HepG2 (cell line): ENCODE data around the gene BCO1. TPM values are rescaled to one million over a fixed set of nuclear protein-coding genes. Genes with fewer than 3 reads are reported as not detected.

ENCODE experiments used
- ATAC-seq: fragments of 200-7000 bp; cut with Tn5 transposase; 3 replicates; pipeline ENCODE4 v1.9.1; 2020; ENCODE audit warnings: mild to moderate bottlenecking, moderate library complexity
- BruUV-seq: library from RNA; stranded (reverse); fragments of 400-500 nt; replicated peaks from 2 replicates; lab custom pipeline; 2021; lab: Mats Ljungman, UMichigan
- CTCF ChIA-PET: fragments of 300-600 bp; formaldehyde crosslinking; extraction: SDS; loops from one replicate; lab custom pipeline; 2021; ENCODE audit warnings: low total read pairs, inconsistent platforms, low intra/inter-chr PET ratio; lab: Yijun Ruan, JAX
- POLR2A ChIA-PET: fragments of 350-600 bp; sonication (Branson Sonifier 250); formaldehyde crosslinking; loops from one replicate; lab custom pipeline; 2020; ENCODE audit warnings: antibody characterized with exemption, inconsistent platforms; lab: Yijun Ruan, JAX
- DNase-seq: peaks from one replicate; pipeline ENCODE4 v3.0.0-alpha.2; 2015; ENCODE audit warnings: low spot score
- FAIRE-seq: peaks from 3 replicates; lab custom pipeline; 2011; peaks lifted over from hg19 to GRCh38; lab: Jason Lieb, UNC
- H2AFZ ChIP-seq: one replicate; pipeline ENCODE4 v1.6.1; 2011; ENCODE audit warnings: low read length, inconsistent platforms
- H3K27ac ChIP-seq: fragments of 300-600 bp; 3 replicates; pipeline ENCODE4 v1.8.0; 2011; ENCODE audit warnings: mixed run types, mild to moderate bottlenecking, mixed read lengths, low read length, inconsistent platforms; ENCODE audit not compliant: insufficient read depth; ENCODE audit errors: extremely low read length
- H3K27me3 ChIP-seq, 2 experiments: fragments of 200-600 bp in 1 of 2; 2 replicates in 1 of 2; 3 replicates in 1 of 2; pipeline versions ENCODE4 v1.6.0 to v1.8.0; 2011; ENCODE audit warnings: low read length in 2 of 2, mild to moderate bottlenecking in 2 of 2, moderate library complexity in 2 of 2, inconsistent platforms in 1 of 2; ENCODE audit not compliant: insufficient read depth in 2 of 2, control insufficient read depth in 1 of 2
- H3K36me3 ChIP-seq, 2 experiments: fragments of 200-600 bp in 1 of 2; replicated peaks in 1 of 2; 2 replicates in 1 of 2; 3 replicates in 1 of 2; pipeline versions ENCODE4 v1.5.1 to v1.8.0; 2011; ENCODE audit warnings: low read length in 2 of 2, inconsistent platforms in 1 of 2; ENCODE audit not compliant: insufficient read depth in 2 of 2, control insufficient read depth in 1 of 2
- H3K4me1 ChIP-seq: 2 replicates; pipeline ENCODE4 v1.5.1; 2012; ENCODE audit warnings: low read length, inconsistent platforms; ENCODE audit not compliant: insufficient read depth
- H3K4me2 ChIP-seq: 2 replicates; pipeline ENCODE4 v1.6.0; 2011; ENCODE audit warnings: low read depth, low read length, inconsistent platforms
- H3K4me3 ChIP-seq, 3 experiments: fragments of 200-600 bp in 1 of 3; sonication (generic), shearing (Covaris generic) in 1 of 3; replicated peaks in 1 of 3; 2 replicates each; pipeline ENCODE4 v1.5.1; 2011 to 2016; ENCODE audit warnings: low read length in 3 of 3, inconsistent platforms in 2 of 3, low read depth in 2 of 3, mild to moderate bottlenecking in 2 of 3, control low read depth in 1 of 3, mixed read lengths in 1 of 3; ENCODE audit not compliant: insufficient read depth in 1 of 3
- H3K79me2 ChIP-seq: one replicate; pipeline ENCODE4 v1.6.1; 2011; ENCODE audit warnings: low read length, inconsistent platforms; ENCODE audit not compliant: insufficient read depth
- H3K9ac ChIP-seq: 2 replicates; pipeline ENCODE4 v1.6.0; 2011; ENCODE audit warnings: mild to moderate bottlenecking, low read depth, low read length, inconsistent platforms; ENCODE audit not compliant: insufficient read depth
- H3K9me3 ChIP-seq: 2 replicates; pipeline ENCODE4 v1.5.1; 2012; ENCODE audit warnings: mild to moderate bottlenecking, low read length
- H4K20me1 ChIP-seq: 2 replicates; pipeline ENCODE4 v1.6.0; 2011; ENCODE audit warnings: inconsistent platforms, mild to moderate bottlenecking, low read length, moderate library complexity; ENCODE audit not compliant: insufficient read depth
- HMG20B ChIP-seq: conservative IDR thresholded peaks from 2 replicates; pipeline ENCODE4 v1.6.1; 2016; ENCODE audit warnings: missing genetic modification reagents, missing compliant biosample characterization
- MAFF ChIP-seq: IDR thresholded peaks from 2 replicates; pipeline ENCODE4 v1.6.1; 2011; ENCODE audit warnings: low read depth, low read length, improper control_type of control experiment
- MAFK ChIP-seq, 2 experiments: IDR thresholded peaks in 1 of 2; conservative IDR thresholded peaks in 1 of 2; 2 replicates each; pipeline ENCODE4 v1.6.1; 2011; ENCODE audit warnings: improper control_type of control experiment in 2 of 2, low read length in 2 of 2
- NFE2L2 ChIP-seq: fragments of 150-350 bp; IDR thresholded peaks from 2 replicates; pipeline ENCODE4 v1.6.1; 2014; ENCODE audit warnings: low read length
- ZNF629 ChIP-seq: sonication (generic); formaldehyde crosslinking; conservative IDR thresholded peaks from 2 replicates; pipeline ENCODE4 v1.5.0; 2020; ENCODE audit warnings: missing genetic modification reagents
- ZZZ3 ChIP-seq: sonication (generic); formaldehyde crosslinking; IDR thresholded peaks from 2 replicates; pipeline ENCODE4 v1.4.0; 2020; ENCODE audit warnings: missing genetic modification reagents, mild to moderate bottlenecking, borderline replicate concordance
- WGBS: methylation state at CpG from one replicate; pipeline ENCODE4 v1.1.6; 2017; ENCODE audit warnings: low lambda C conversion rate; 5-methylcytosine and 5-hydroxymethylcytosine counted together
- in situ Hi-C: cut with HindIII; loops from 2 replicates; pipeline ENCODE4 v1.10.0; 2017; ENCODE audit warnings: low pct_unique_long_range_greater_than_20kb; ENCODE audit not compliant: extremely low pct_ligation_motif_present
- intact Hi-C: fragments of 100-400 bp; cut with micrococcal nuclease; formaldehyde crosslinking; loops from one replicate; pipeline ENCODE4 v1.10.0; 2022; ENCODE audit not compliant: unreplicated experiment
- polyA plus RNA-seq, 8 experiments: library from polyadenylated mRNA; depleted of rRNA in 3 of 8; stranded (reverse) in 7 of 8; unstranded in 1 of 8; fragments of >200 nt; fragmentation: Illumina TruSeq in 4 of 8; extraction: Trizol in 4 of 8; gene quantifications; 2 replicates each; pipeline versions ENCODE4 v1.2.1 to v1.2.3, GENCODE V29; 2011 to 2016; ENCODE audit warnings: low read depth in 4 of 8, missing spikeins in 1 of 8, mixed read lengths in 1 of 8; ENCODE audit not compliant: insufficient read depth in 1 of 8
- total RNA-seq, 5 experiments: library from RNA; depleted of rRNA; stranded (reverse); fragments of >200 nt; fragmentation: Illumina TruSeq; extraction: Trizol; gene quantifications; 2 replicates each; pipeline ENCODE4 v1.2.3, GENCODE V29; 2016; ENCODE audit warnings: low read depth in 1 of 5

BCO1 gene
- total and polyA plus RNA-seq, 2 of the 13 experiments (the other 11 are each of a cell fraction or from before 2014, with no cell fraction given): 0.11 TPM; not detected in 1

- no peak for FAIRE-seq
- H3K9ac ChIP-seq: no peak overlapping the region
These were observed 21.8 kb upstream of the BCO1 start for GRCh38 chr16:81216706-81217105.

GRCh38 chr16:81219151-81219550 lies 19.3 kb upstream of the BCO1 start:
- FAIRE-seq: no peak
- no peak overlapping the region for H2AFZ ChIP-seq
- TF ChIP-seq ZZZ3 (CRISPR knock-in tag): no peak
- TF ChIP-seq ZNF629 (CRISPR knock-in tag): peak; percentile 77
- 0 out of 4 replicates have a peak, but pooled peaks of 1 of the 2 experiments have one; percentile 22 for TF ChIP-seq MAFK (conservative IDR thresholded peaks at IDR 0.05 in 1 of 2, IDR thresholded peaks at IDR 0.05 in 1 of 2; ENCODE audit: low read length in 2 of 2)
- peak; percentile 65 for TF ChIP-seq NFE2L2
- TF ChIP-seq MAFF: peak; percentile 20; the same call in 1 of the 2 replicates
- TF ChIP-seq HMG20B (CRISPR knock-in tag): no peak
- H4K20me1 ChIP-seq: no peaks in the 10 kb centered on the region
- no peaks in the 10 kb centered on the region for H3K36me3 ChIP-seq
- in situ Hi-C loops (no loop called here), intact Hi-C loops (no loop called here)
- no peak overlapping the region for H3K4me3 ChIP-seq
- H3K9me3 ChIP-seq: no peaks in the 10 kb centered on the region
- H3K4me1 ChIP-seq: 0 out of 2 replicates have a peak, but pooled peaks cover 12% of the 10 kb centered on the region
- ATAC-seq: no peak
- ChIA-PET POLR2A (no interaction called here), CTCF (no interaction called here)
- no TSS peak for BruUV-seq
- peaks cover 2 to 15% of the 10 kb centered on the region in 2 experiments; a peak in 3 of 5 replicates for H3K27me3 ChIP-seq
- no peaks in the 10 kb centered on the region for H3K79me2 ChIP-seq
- H3K4me2 ChIP-seq: no peak overlapping the region
- DNase-seq: no peak
- WGBS: 30% methylated on average over 9 of the region's 9 CpGs
- no peak overlapping the region for H3K27ac ChIP-seq
- no peak overlapping the region for H3K9ac ChIP-seq

More at GRCh38 chr16:81216706-81217105, 21.8 kb upstream of the BCO1 start:
- no peak overlapping the region for H3K27ac ChIP-seq
- DNase-seq: no peak
- intact Hi-C loops (no loop called here), in situ Hi-C loops (no loop called here)
- H3K4me1 ChIP-seq: no peaks in the 10 kb centered on the region
- H2AFZ ChIP-seq: no peak overlapping the region
- POLR2A ChIA-PET: no interaction called here
- no TSS peak for BruUV-seq
- 26% methylated on average over 2 of the region's 2 CpGs for WGBS
- no peak overlapping the region for H3K4me2 ChIP-seq
- H3K27me3 ChIP-seq: peaks cover 5 to 30% of the 10 kb centered on the region in 2 experiments
- H3K79me2 ChIP-seq: no peaks in the 10 kb centered on the region
- no peak for ATAC-seq
- CTCF ChIA-PET: no interaction called here
- H3K4me3 ChIP-seq: no peak overlapping the region
- no peaks in the 10 kb centered on the region for H4K20me1 ChIP-seq
- no peaks in the 10 kb centered on the region for H3K36me3 ChIP-seq
- no peaks in the 10 kb centered on the region for H3K9me3 ChIP-seq
- no peak for TF ChIP-seq ZNF629 (CRISPR knock-in tag)
